Stimulated activated CD4-positive, alpha-beta T cell treated with anti-CD3 and anti-CD28 coated beads, Interleukin-15, amount 100 ng/mL, for 24 hours (primary cell): ENCODE results near the gene SHISA5.

Experiments
- DNase-seq: peaks from one replicate; pipeline ENCODE4 v3.0.0-alpha.2; 2020

SHISA5 gene

GRCh38 chr3:48456456-48456855 is 47.5 kb downstream of the SHISA5 start:
- no peak for DNase-seq

- DNase-seq = no peak
These were observed 52.7 kb downstream of the SHISA5 start for GRCh38 chr3:48451270-48451669.

- DNase-seq = peak; percentile 92
These were observed 57.4 kb downstream of the SHISA5 start, which contains the start of gene ATRIP for GRCh38 chr3:48446425-48447193. Gene ATRIP, plus strand, starts transcription at chr3:48446737. Its CDS starts 109 bp downstream, at chr3:48446846.

- DNase-seq = no peak
These were observed 57.9 kb downstream of the SHISA5 start for GRCh38 chr3:48446043-48446424.

- DNase-seq = no peak
These were observed 58.6 kb downstream of the SHISA5 start for GRCh38 chr3:48445277-48445882.

GRCh38 chr3:48441940-48442339 is 62.0 kb downstream of the SHISA5 start:
- DNase-seq = no peak

- DNase-seq = no peak
These were observed 63.4 kb downstream of the SHISA5 start for GRCh38 chr3:48440590-48440958.

- DNase-seq = peak; percentile 99
These were observed 64.0 kb downstream of the SHISA5 start, which contains the start of the genes CCDC51 and TMA7 for GRCh38 chr3:48439820-48440589. Gene CCDC51, minus strand, starts transcription at chr3:48440119. Its CDS starts 4,991 bp downstream, at chr3:48435128. Gene TMA7, plus strand, starts transcription at chr3:48440257. Its CDS starts 40 bp downstream, at chr3:48440297.

- no peak for DNase-seq
These were observed 66.2 kb downstream of the SHISA5 start for GRCh38 chr3:48437812-48438211.

GRCh38 chr3:48436855-48437254 is 67.1 kb downstream of the SHISA5 start:
- DNase-seq = no peak

- no peak for DNase-seq
These were observed 67.5 kb downstream of the SHISA5 start for GRCh38 chr3:48436477-48436787.

GRCh38 chr3:48435774-48436476 is 68.0 kb downstream of the SHISA5 start:
- peak; percentile 88 for DNase-seq

- DNase-seq = no peak
These were observed 68.8 kb downstream of the SHISA5 start for GRCh38 chr3:48435223-48435595.

- DNase-seq = no peak
These were observed 69.3 kb downstream of the SHISA5 start for GRCh38 chr3:48434591-48435222.

GRCh38 chr3:48433472-48434118 is 70.4 kb downstream of the SHISA5 start:
- no peak for DNase-seq

- DNase-seq = no peak
These were observed 71.3 kb downstream of the SHISA5 start for GRCh38 chr3:48432411-48433371.

- DNase-seq = no peak
These were observed 72.5 kb downstream of the SHISA5 start for GRCh38 chr3:48431224-48432029.

- DNase-seq = no peak
These were observed 73.3 kb downstream of the SHISA5 start for GRCh38 chr3:48430708-48431101.

- peak; percentile 23 for DNase-seq
These were observed 73.8 kb downstream of the SHISA5 start, which contains the start of gene PLXNB1 for GRCh38 chr3:48429960-48430707. Gene PLXNB1, minus strand, starts transcription at chr3:48430086. Its CDS starts 5,475 bp downstream, at chr3:48424611.
